ENCODE measurements around the gene SP5.

DNA sequence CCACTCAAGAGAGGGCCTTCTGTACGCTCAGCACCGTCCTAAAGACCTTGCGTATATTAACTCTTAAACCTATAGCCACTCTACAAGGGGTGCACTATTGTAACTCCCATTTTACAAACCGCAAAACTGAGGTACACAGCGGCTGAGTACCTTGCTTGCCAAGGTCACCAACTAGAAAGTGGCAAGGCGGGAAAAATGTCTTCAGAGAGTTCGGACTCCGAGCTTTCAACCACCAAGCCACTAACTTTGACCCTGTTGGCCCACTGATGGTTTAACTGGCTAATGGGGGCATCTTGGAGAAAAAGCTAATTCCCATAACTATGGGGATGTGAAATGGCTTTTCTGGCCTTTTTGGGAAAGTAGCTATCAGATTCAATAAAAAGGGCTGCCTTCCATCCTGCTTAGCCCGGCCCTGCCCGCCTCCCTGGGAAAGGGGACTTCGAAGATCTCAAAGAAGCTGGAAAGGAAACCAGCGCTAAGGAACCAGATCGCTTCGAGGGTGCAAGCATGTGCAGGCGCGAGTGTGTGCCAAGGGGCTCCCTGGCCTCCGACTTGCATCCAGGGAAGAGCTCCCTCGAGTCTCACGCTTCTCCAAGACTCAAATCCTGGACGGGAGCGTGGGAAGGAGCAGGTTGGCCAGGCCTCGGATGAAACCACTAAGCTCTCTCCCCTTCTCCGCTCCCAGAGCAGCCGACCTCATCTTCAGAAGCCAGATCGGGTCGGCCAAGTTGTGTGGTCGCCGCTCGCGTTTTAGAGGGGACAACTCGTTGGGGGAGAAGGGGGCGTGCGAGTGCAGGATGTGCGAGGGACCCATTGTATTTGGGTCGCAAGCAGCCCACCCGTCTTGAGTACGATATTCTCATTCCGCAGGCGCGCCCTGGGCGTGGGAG lies 2.2 kb upstream of the SP5 start:
- TF ChIP-seq, protein P1, sequence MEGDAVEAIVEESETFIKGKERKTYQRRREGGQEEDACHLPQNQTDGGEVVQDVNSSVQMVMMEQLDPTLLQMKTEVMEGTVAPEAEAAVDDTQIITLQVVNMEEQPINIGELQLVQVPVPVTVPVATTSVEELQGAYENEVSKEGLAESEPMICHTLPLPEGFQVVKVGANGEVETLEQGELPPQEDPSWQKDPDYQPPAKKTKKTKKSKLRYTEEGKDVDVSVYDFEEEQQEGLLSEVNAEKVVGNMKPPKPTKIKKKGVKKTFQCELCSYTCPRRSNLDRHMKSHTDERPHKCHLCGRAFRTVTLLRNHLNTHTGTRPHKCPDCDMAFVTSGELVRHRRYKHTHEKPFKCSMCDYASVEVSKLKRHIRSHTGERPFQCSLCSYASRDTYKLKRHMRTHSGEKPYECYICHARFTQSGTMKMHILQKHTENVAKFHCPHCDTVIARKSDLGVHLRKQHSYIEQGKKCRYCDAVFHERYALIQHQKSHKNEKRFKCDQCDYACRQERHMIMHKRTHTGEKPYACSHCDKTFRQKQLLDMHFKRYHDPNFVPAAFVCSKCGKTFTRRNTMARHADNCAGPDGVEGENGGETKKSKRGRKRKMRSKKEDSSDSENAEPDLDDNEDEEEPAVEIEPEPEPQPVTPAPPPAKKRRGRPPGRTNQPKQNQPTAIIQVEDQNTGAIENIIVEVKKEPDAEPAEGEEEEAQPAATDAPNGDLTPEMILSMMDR (IDR thresholded peaks at IDR 0.05), result no peak
- no peak for TF ChIP-seq POLR2A (IDR thresholded peaks at IDR 0.05)

All from esophagus squamous epithelium (tissue), 4 donors.